ENCODE measurements around the gene FNBP1. TPM values are rescaled to one million over a fixed set of nuclear protein-coding genes. Genes with fewer than 3 reads are reported as not detected.

The FNBP1 gene
- total and polyA plus RNA-seq, 4 donors = 16.0 to 94.3 (median 29.5) TPM

- TF ChIP-seq CTCF (IDR thresholded peaks at IDR 0.05; ENCODE audit: control extremely low read depth, extremely low read depth) = no peak
- Histone ChIP-seq H3K36me3 (ENCODE audit: control insufficient read depth in 4 of 4, insufficient read depth in 4 of 4, low read length in 4 of 4) (peaks cover 6 to 55% (median 24%) of the 10 kb centered on the region in 4 donors), H3K4me3 (no peak overlapping the region), H3K9me3 (ENCODE audit: control insufficient read depth in 4 of 4, insufficient read depth in 3 of 4, low read length in 3 of 4) (no peaks in the 10 kb centered on the region), H3K9ac (ENCODE audit: insufficient read depth in 1 of 2, low read length in 2 of 2) (no peak overlapping the region), H3K27me3 (ENCODE audit: control insufficient read depth in 3 of 3, insufficient read depth in 3 of 3, low read length in 2 of 3) (no peaks in the 10 kb centered on the region), H3K4me1 (ENCODE audit: control insufficient read depth in 5 of 5, insufficient read depth in 5 of 5, low read length in 5 of 5) (peaks cover 0 to 14% (median 0%) of the 10 kb centered on the region in 5 donors), H3K27ac (ENCODE audit: low read depth in 1 of 2, low read length in 1 of 2) (no peak overlapping the region)
- ATAC-seq (ENCODE audit: insufficient read depth, low FRiP score) (no peak), DNase-seq (no peak)
- 90 to 94% methylated on average over 11 of the region's 11 CpGs for WGBS, 2 donors
These were observed 164.7 kb downstream of the FNBP1 start for GRCh38 chr9:129878291-129878690.

GRCh38 chr9:129876815-129877214 lies 166.2 kb downstream of the FNBP1 start:
- no peak for DNase-seq
- Histone ChIP-seq H3K4me3 (no peak overlapping the region), H3K9ac (ENCODE audit: insufficient read depth in 1 of 2, low read length in 2 of 2) (no peak overlapping the region), H3K9me3 (ENCODE audit: control insufficient read depth in 4 of 4, insufficient read depth in 3 of 4, low read length in 3 of 4) (no peaks in the 10 kb centered on the region), H3K36me3 (ENCODE audit: control insufficient read depth in 4 of 4, insufficient read depth in 4 of 4, low read length in 4 of 4) (peaks cover 6 to 49% (median 21%) of the 10 kb centered on the region in 4 donors), H3K4me1 (ENCODE audit: control insufficient read depth in 5 of 5, insufficient read depth in 5 of 5, low read length in 5 of 5) (peaks cover 0 to 14% (median 0%) of the 10 kb centered on the region in 5 donors), H3K27me3 (ENCODE audit: control insufficient read depth in 3 of 3, insufficient read depth in 3 of 3, low read length in 2 of 3) (no peaks in the 10 kb centered on the region), H3K27ac (ENCODE audit: low read depth in 1 of 2, low read length in 1 of 2) (no peak overlapping the region)
- ATAC-seq (ENCODE audit: insufficient read depth, low FRiP score) = no peak
- 87 to 90% methylated on average over 7 of the region's 7 CpGs for WGBS, 2 donors
- no peak for TF ChIP-seq CTCF (IDR thresholded peaks at IDR 0.05; ENCODE audit: control extremely low read depth, extremely low read depth)

GRCh38 chr9:129875687-129876395 lies 167.1 kb downstream of the FNBP1 start:
- no peak for TF ChIP-seq CTCF (IDR thresholded peaks at IDR 0.05; ENCODE audit: control extremely low read depth, extremely low read depth)
- H3K4me3 ChIP-seq = no peak overlapping the region
- no peak overlapping the region for H3K27ac ChIP-seq (ENCODE audit: low read depth in 1 of 2, low read length in 1 of 2)
- H3K9ac ChIP-seq (ENCODE audit: insufficient read depth in 1 of 2, low read length in 2 of 2) = no peak overlapping the region
- peaks cover 6 to 39% (median 21%) of the 10 kb centered on the region in 4 donors for H3K36me3 ChIP-seq (ENCODE audit: control insufficient read depth in 4 of 4, insufficient read depth in 4 of 4, low read length in 4 of 4)
- H3K4me1 ChIP-seq (ENCODE audit: control insufficient read depth in 5 of 5, insufficient read depth in 5 of 5, low read length in 5 of 5) = peaks cover 0 to 7% (median 0%) of the 10 kb centered on the region in 5 donors
- 96 to 98% methylated on average over 24 to 27 of the region's 27 CpGs for WGBS, 2 donors
- no peaks in the 10 kb centered on the region for H3K27me3 ChIP-seq (ENCODE audit: control insufficient read depth in 3 of 3, insufficient read depth in 3 of 3, low read length in 2 of 3)
- no peaks in the 10 kb centered on the region for H3K9me3 ChIP-seq (ENCODE audit: control insufficient read depth in 4 of 4, insufficient read depth in 3 of 4, low read length in 3 of 4)
- no peak for ATAC-seq (ENCODE audit: insufficient read depth, low FRiP score)
- no peak for DNase-seq
